Testis (tissue), 3 donors: Measurements from ENCODE around the gene GNGT2. TPM values are rescaled to one million over a fixed set of nuclear protein-coding genes. Genes with fewer than 3 reads are reported as not detected.
A peak's percentile ranks its signal among the peaks of the same experiment; 100 is the strongest.
"Not testable (repeated sequence)": the region's sequence is repeated elsewhere in the genome, so short reads cannot be mapped to it uniquely, and the experiment has no call there.

Experiments used
- DNase-seq: peaks from one replicate; pipeline ENCODE4 v3.0.0-alpha.2; 2019
- H3K27ac ChIP-seq, 2 donors: fragments of 200-600 bp; sonication (generic); one replicate each; pipeline ENCODE4 v1.5.1; 2019
- H3K27me3 ChIP-seq: fragments of 200-600 bp; sonication (generic); one replicate; pipeline ENCODE4 v1.5.1; 2019
- H3K36me3 ChIP-seq: fragments of 200-600 bp; sonication (generic); one replicate; pipeline ENCODE4 v1.5.1; 2017; ENCODE audit warnings: low read depth; ENCODE audit errors: missing control alignments
- H3K4me1 ChIP-seq: fragments of 200-600 bp; sonication (generic); one replicate; pipeline ENCODE4 v1.5.1; 2019
- H3K4me3 ChIP-seq, 2 donors: fragments of 200-600 bp; sonication (generic); one replicate each; pipeline ENCODE4 v1.5.1; 2017 to 2019
- H3K9me3 ChIP-seq: fragments of 200-600 bp; sonication (generic); one replicate; pipeline ENCODE4 v1.5.1; 2017
- POLR2A ChIP-seq: fragments of 450-650 bp; IDR thresholded peaks from one replicate; pipeline ENCODE4 v1.6.1; 2017; ENCODE audit warnings: antibody characterized with exemption, mild to moderate bottlenecking, moderate library complexity
- WGBS, 2 donors: methylation state at CpG; one replicate each; pipeline ENCODE4 v1.1.5; 2018; 5-methylcytosine and 5-hydroxymethylcytosine counted together
- intact Hi-C: fragments of 100-400 bp; cut with DNase I; formaldehyde crosslinking; loops from one replicate; pipeline ENCODE4 v1.15.1; 2023; ENCODE audit warnings: low total_unique reads
- polyA plus RNA-seq: library from polyadenylated mRNA; stranded (reverse); fragments of 350-450 nt; fragmentation: Illumina TruSeq; extraction: RNeasy Lipid Tissue Mini Kit (QIAGEN cat#74804); gene quantifications from one replicate; pipeline ENCODE4 v1.2.3, GENCODE V29; 2014; ENCODE audit warnings: low read depth, low replicate concordance; ENCODE audit not compliant: insufficient read depth
- total RNA-seq, 2 donors: library from RNA; depleted of rRNA; stranded (reverse); fragments of >200 nt; gene quantifications; one replicate each; pipeline ENCODE4 v1.2.3, GENCODE V29; 2016
- TF ChIP-seq, protein P1 (sequence below), 3 experiments: fragments of 450-650 bp in 2 of 3; fragments of 200-600 bp in 1 of 3; sonication (generic) in 1 of 3; IDR thresholded peaks; one replicate each; pipeline ENCODE4 v1.5.1; 2016 to 2019; ENCODE audit warnings: antibody characterized with exemption in 3 of 3, mild to moderate bottlenecking in 2 of 3, moderate library complexity in 1 of 3

Gene GNGT2
- total and polyA plus RNA-seq, 3 donors from 2014 or later = 0.68 to 2.2 TPM; not detected in 1

DNA sequence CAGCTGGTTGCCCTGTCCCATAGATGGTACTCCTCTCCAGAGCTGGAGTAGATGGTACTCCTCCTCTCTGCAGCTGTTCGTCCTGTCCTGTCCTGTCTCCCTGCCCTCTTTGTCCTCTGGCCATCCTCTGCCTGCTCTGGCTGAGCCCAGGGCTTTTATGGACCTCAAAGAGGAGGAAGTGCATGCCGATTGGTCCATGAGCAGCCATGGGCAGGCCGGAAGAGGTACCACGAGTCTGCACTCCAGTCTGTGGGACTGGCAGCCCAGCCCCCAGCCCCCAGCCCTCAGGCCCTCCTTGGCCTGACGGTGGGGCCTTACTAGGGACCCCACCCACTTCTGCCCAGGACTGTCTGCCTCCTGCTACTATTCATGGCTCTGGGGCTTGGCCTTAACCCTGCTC is 27.0 kb downstream of the GNGT2 start:
- H3K27ac ChIP-seq = no peak overlapping the region
- no peak for DNase-seq
- intact Hi-C loops = no loop called here
- no peaks in the 10 kb centered on the region for H3K27me3 ChIP-seq
- WGBS, 2 donors = 89 to 95% methylated on average over 3 to 4 of the region's 5 CpGs
- no peaks in the 10 kb centered on the region for H3K36me3 ChIP-seq
- no peak overlapping the region for H3K4me3 ChIP-seq
- H3K9me3 ChIP-seq = no peaks in the 10 kb centered on the region
- no peaks in the 10 kb centered on the region for H3K4me1 ChIP-seq
- TF ChIP-seq POLR2A = no peak
- TF ChIP-seq, protein P1, sequence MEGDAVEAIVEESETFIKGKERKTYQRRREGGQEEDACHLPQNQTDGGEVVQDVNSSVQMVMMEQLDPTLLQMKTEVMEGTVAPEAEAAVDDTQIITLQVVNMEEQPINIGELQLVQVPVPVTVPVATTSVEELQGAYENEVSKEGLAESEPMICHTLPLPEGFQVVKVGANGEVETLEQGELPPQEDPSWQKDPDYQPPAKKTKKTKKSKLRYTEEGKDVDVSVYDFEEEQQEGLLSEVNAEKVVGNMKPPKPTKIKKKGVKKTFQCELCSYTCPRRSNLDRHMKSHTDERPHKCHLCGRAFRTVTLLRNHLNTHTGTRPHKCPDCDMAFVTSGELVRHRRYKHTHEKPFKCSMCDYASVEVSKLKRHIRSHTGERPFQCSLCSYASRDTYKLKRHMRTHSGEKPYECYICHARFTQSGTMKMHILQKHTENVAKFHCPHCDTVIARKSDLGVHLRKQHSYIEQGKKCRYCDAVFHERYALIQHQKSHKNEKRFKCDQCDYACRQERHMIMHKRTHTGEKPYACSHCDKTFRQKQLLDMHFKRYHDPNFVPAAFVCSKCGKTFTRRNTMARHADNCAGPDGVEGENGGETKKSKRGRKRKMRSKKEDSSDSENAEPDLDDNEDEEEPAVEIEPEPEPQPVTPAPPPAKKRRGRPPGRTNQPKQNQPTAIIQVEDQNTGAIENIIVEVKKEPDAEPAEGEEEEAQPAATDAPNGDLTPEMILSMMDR (IDR thresholded peaks at IDR 0.05) = no peak

DNA sequence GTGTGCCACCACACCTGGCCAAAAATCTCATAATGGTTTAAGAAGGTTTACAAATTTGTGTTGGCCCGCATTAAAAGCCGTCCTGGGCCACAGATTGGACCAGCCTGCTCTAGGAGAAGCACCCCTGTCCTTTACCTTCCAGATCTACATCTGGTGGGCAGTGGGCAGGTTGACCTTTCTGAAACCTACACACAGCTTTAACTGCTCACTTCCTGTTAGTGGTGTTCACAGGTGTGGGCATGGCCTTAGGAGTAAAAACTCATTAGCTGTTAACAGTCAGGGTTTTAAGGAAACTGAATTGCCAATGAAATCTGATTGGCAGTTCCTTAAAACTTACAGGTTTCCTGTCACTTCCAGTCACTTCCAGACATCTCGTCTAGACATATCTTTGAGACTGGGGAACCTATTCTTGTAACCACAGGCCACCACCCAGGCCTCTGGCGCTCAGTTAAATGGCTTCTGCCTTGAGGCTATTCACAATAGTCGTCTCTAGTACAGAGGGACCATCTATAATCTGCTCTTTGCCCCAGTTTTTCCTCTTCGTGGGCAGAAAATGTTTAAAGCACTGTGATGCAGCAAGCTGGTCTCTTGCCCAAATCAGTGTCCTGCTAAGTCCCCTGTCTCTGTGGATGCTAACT is 29.3 kb downstream of the GNGT2 start:
- intact Hi-C loops = no loop called here
- no peak for TF ChIP-seq POLR2A
- TF ChIP-seq, protein P1 (IDR thresholded peaks at IDR 0.05) = no peak
- no peaks in the 10 kb centered on the region for H3K27me3 ChIP-seq
- no peak overlapping the region for H3K4me3 ChIP-seq
- H3K36me3 ChIP-seq = no peaks in the 10 kb centered on the region
- whole genome bisulfite sequencing, 2 donors = 81 to 83% methylated on average over 6 of the region's 6 CpGs
- H3K4me1 ChIP-seq = no peaks in the 10 kb centered on the region
- DNase-seq = no peak
- no peaks in the 10 kb centered on the region for H3K9me3 ChIP-seq
- no peak overlapping the region for H3K27ac ChIP-seq

DNA sequence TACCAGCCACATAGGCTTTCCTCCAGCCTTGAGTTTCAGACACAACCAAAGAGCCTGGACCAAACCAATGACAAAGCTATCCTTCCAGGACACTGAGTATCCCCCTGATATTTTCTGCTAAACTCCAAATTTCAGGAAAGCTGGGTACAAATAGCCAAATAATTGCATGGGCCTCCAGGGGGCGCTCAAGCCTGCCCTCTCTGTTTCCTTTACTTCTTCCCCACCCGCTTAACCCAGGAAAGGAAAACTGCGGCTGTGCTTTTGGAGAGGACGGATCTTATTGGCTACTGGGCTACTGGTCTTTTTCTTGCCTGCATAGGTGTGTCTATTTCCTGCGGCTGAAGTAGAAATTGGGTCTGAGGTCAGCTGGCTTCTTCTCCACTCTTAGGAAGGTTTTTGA is 30.1 kb downstream of the GNGT2 start:
- 10% methylated on average over 5 of the region's 5 CpGs for WGBS, 2 donors
- no peaks in the 10 kb centered on the region for H3K9me3 ChIP-seq
- H3K27me3 ChIP-seq = no peaks in the 10 kb centered on the region
- DNase-seq = peak; percentile 81
- no peak for TF ChIP-seq POLR2A
- TF ChIP-seq, protein P1 (IDR thresholded peaks at IDR 0.05) = peak; percentile 47 to 79 (median 64)
- H3K4me1 ChIP-seq = no peaks in the 10 kb centered on the region
- no peak overlapping the region for H3K27ac ChIP-seq
- H3K4me3 ChIP-seq = no peak overlapping the region
- intact Hi-C loops = no loop called here
- H3K36me3 ChIP-seq = no peaks in the 10 kb centered on the region

DNA sequence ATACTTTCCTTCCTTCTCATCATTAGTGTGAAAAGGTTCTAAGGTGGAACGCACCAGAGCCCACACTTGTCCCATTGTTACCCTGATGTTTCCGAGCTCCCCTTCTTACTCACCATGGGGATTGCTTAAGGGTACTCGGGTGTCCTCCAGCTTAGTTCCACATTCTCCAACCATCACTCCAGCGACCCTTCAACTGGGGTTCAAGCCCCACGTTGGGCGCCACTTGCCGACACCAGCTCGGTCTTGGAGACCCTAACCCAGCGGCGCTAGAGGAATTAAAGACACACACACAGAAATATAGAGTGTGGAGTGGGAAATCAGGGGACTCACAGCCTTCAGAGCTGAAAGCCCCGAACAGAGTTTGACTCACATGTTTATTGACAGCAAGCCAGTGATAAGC is 34.4 kb downstream of the GNGT2 start:
- H3K4me3 ChIP-seq, DNase-seq, H3K27ac ChIP-seq, H3K27me3 ChIP-seq, H3K9me3 ChIP-seq, H3K4me1 ChIP-seq, H3K36me3 ChIP-seq, intact Hi-C loops: not testable (repeated sequence)
- 86 to 94% methylated on average over 11 of the region's 11 CpGs for WGBS, 2 donors

DNA sequence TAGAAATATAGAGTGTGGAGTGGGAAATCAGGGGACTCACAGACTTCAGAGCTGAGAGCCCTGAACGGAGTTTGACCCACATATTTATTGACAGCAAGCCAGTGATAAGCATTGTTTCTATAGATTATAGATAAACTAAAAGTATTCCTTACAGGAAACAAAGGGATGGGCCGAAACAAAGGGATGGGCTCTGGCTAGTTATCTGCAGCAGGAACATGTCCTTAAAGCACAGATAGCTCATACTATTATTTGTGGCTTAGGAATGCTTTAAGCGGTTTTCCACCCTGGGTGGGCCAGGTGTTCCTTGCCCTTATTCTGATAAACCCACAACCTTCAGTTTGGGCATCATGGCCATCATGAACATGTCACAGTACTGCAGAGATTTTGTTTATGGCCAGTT is 39.7 kb downstream of the GNGT2 start:
- H3K9me3 ChIP-seq, DNase-seq, H3K4me1 ChIP-seq, H3K27ac ChIP-seq, H3K36me3 ChIP-seq, intact Hi-C loops, H3K4me3 ChIP-seq, H3K27me3 ChIP-seq: not testable (repeated sequence)
- WGBS, 2 donors = 74 to 80% methylated on average over 3 of the region's 3 CpGs

- Histone ChIP-seq H3K27ac (no peak overlapping the region), H3K27me3 (no peaks in the 10 kb centered on the region), H3K9me3 (no peaks in the 10 kb centered on the region), H3K4me3 (no peak overlapping the region), H3K36me3 (no peaks in the 10 kb centered on the region), H3K4me1 (no peaks in the 10 kb centered on the region)
- intact Hi-C loops = no loop called here
- no peak for TF ChIP-seq POLR2A
- TF ChIP-seq, protein P1 (IDR thresholded peaks at IDR 0.05) = no peak
- WGBS, 2 donors = 88 to 92% methylated on average over 2 of the region's 2 CpGs
- no peak for DNase-seq
Measured at GRCh38 chr17:49170216-49170615, 40.2 kb downstream of the GNGT2 start.
